NCI-H128 (cell line): ENCODE results near the gene MYO7B.

Experiments
- DNase-seq: peaks from one replicate; lab custom pipeline; 2025; ENCODE audit not compliant: unreplicated experiment; lab: John Stamatoyannopoulos, UW

Gene MYO7B

DNA sequence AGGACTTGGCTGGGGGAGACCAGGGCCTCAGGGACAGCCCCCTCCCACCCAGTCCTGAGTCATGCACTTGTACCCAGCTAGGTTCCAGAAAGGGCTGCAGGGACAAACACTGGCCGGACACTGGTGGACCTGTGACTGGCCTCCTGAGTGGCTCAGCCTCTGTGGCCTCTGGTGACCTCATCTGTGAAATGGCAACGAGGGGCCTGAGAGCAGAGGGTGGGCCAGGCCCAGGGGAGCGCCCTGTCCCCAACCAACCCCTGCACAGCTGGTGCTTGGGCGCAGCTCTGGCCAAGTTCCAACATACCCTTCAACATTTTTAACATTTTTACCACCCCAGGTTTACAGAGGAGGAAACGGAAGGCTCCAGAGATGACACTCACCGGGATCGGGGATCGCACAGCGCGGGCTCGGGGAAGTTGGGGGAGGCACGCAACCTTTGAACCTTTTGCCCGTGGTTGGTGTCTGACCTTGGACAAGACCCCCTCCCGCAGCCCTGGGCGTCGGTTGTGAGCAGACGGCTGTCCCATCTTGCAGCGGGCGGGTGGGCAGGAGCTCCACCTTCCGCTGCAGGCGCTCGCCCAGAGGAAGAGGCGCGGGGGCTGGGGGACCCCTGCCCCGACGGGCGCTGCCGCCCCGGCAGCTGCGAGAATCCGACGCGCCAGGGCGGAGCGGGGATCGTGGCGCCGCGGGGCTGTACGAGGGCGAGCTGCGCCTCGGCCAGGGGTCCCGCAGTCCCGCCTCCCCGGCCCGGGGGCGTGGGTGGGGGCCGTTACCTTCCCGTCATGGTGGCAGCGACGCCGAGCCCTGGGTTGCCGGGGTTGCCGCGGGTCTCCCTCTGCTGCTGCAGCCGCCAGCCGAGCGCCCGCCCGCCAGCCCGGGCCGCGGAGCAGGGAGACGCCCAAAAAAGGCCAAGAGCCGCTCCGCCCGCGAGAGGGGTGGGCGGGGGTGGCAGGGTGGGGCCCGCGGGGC is 139.0 kb downstream of the MYO7B start:
- DNase-seq, result no peak

DNA sequence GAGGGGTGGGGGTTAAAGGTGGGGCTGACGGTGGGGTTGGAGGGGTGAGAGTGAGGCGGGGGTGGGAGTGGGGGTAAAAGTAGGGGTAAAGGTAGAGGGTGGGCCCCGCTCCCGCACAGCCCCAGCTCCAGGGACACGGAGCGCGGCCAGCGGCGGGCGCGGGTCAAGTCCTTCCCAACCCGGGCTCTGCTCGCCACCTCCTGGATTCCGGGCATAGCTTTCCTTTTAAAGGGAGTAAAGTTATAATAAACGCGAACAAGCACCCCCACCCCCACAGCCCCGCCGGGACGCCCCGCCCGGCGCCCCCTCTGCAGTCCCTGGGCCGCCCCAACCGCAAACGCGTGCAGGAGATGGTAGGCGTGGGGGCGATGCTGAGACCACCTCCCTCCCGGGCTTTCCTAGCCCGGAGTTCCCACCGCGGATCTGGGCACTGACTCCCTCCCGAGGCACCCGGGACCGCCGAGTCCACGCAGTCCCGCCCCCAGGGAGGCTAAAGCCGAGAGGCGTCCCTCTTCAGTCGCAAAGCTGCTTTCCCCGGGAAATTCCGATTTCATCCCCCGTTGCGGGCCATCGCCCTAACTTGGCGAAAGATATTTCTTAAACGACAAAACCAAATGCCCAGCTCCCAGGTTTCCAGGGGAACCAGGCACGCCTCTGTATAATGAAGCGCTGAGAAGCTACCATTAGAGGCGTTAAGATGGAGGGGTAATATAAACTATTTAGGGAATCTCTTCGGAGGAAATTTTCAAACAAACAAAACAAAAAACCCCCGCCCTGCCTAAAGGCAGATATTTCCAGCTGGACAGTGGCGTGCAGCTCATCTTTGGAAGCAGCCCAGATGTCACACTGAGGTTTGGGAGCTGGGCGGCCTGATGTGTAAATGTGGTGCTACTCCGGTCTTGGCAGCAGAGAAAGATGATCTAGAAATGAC is 140.1 kb downstream of the MYO7B start, which contains the start of gene LIMS2:
LIMS2 (minus strand) TSS at position 200 of the 931 bp plus-strand sequence. CDS start 506 bp downstream, outside the sequence.
- DNase-seq, result no peak

DNA sequence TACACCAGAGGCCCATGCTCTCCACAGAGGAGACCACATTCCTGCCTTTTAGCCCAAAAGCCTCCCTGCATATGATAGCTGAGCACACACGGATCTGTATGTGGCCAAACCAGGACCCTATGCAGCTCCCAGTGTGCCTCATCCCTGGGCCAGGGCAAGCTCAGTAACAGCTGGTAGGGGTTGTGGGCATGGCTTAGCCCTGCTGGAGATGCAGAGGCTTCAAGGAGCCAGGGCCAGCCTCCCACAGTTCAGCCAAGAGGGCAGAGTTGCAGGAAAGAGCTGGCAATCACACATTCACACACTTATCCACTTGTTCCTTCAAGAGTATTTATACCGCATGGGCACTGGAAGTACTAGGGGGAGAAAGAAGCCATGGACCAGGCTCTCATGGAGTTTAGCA is 141.4 kb downstream of the MYO7B start:
- no peak for DNase-seq

DNA sequence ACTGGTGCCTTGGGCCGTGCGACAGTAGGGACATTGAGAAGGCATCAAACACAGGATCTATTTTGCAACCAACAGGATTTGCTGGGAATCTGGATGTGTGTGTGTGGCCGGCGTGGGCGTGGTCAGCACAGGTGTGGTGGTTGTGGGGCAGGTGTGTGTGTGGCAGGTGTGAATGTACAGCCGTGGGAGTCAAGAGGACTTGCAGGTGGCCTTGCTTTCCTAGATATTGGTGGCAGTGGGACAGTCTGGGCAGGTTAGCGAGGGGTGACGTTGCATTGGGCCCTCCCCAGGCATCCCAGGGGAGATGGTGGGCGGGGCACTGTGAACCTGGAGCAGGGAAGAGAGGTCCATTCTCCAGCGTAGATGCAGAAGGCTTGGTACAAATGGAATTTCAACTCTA is 143.0 kb downstream of the MYO7B start:
- DNase-seq, result no peak

DNA sequence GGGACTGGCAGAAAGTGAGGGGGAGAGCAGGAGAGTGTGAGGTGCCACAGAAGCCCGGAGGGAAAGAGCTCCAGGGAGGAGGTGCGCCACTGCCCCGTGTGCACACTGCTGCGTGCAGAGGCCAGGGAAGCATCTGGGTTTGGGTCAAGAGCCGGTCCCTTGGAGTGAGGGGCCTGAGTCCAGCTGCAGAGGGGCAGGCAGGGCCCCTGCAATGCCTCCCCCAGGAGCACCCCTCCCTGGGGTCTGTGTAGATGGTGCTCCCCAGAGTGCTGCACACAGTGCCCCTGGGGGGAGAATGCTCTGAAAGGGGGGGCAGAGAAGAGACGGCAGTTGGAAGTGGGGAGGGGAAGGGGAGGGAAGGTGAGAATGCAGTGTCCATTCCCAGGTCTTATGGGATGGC is 143.5 kb downstream of the MYO7B start:
- no peak for DNase-seq

DNA sequence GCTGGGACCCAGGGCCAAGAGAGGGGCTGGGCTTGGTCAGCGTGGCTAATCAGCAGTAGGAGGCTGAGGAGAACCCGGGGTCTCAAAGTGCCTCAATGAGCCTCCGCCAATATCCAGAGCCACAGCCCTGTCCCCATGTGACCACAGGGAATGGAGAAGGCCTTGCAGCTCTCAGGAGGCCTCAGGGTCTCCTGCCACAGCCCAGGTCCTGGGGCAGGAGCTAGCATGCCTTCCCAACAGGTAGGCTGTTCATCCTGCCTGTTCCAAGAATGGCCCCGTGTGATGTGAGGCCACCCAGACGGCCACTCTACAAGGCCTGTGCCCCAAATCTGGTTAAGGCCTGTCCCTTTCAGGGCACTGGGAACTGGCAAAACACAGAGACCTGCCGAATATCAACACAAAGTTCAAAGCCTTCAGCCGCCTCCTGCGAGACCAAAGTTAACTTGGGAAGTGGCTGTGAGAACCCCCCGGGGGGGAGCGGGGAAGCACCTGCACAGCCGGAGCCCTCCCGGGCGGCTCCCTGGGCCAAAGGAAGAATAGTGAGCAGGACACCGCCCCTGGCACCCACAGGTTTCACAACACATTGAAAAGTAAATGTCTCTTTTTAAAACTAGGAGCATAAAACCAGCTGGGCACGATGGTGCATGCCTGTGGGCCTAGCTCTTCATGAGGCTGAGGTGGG is 144.3 kb downstream of the MYO7B start:
- no peak for DNase-seq

DNA sequence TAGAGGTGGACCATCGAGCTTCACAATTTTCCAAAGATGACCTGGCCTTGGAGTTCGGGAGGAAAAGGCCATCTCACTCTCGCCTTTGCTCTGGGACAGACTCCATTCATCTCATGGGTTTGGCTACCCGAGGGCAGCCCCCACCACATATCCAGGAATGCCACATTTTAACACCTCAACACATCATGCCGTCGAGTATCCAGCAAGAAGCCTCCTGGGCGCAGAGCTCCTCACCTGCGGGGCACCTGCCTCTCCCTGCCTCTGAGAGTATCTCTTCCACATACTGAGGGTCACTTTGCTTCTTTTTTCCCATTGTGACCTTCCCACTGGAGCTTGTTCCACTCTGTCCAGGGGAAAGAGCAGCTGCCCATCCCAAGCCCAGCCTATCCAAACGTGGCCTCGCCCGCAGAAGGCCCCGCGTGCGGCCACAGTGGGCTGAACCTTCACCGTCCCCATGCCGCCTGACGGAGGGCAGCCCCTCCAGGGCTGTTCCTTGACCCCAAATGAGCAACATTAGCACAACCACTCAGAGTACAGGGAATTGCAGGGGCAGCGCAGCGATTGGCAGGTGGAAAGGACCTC is 145.3 kb downstream of the MYO7B start:
- DNase-seq, result no peak

DNA sequence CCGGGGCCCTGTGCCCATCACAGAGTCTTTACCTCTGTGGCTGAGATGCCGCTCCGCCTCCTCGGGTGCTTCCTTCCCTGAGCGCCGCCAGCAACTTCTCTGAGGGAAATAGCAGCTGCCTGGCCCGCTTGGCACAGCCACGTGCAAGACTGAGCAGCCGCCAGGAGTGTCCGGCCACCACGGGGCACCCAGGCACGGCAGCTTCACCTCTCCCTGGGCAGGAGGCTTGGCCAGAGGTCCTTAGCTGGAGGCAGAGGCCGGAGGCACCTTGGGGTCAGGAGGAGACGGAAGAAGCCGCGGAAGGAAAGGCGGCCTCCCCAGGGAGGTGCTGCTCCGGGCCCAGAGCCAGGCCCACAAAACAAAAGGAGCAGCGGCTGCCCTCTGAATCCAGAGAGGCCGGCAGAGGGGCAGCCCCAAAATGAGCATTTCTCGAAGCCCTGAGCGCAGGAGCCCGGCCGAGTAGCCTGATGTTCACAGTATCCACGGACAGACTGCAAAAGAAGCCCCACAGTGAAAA is 145.9 kb downstream of the MYO7B start:
- no peak for DNase-seq

DNA sequence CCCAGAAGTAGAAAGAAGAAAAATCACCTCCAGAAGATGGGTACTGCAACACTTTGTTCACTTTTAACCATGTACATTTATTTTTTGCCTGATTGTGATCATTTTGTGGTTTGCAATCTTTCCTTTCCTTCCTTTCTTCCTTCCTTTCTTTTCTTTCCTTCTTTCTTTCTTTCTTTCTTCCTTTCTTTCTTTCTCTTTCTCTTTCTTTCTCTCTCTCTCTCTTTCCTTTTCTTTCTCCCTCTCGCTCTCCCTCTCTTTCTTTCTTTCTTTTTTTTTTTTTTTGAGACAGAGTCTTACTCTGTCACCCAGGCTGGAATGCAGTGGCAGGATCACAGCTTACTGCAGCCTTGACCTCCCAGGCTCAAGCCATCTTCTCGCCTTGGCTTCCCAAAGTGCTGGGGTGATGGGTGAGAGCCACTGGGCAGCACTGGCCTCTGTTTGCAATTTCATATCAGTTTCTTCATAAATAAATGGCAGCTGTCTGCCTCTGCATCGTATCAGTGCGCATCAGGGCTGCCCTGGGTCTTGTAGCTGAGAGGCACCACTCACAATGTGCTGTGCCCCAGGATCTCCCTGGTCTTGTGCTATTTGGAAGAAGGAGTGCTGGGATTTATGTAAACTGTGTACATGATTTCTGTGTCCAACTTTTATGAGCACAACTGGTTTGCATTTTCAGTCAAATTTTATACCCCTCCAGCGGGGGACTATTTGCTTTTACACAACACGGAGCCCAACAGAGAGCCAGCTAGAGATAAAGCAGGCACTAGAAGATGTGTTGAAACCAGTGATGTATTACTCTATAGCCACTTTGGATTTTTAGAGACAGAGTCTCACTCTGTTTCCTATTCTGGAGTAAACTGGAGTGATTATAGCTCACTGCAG is 146.7 kb downstream of the MYO7B start:
- no peak for DNase-seq

DNA sequence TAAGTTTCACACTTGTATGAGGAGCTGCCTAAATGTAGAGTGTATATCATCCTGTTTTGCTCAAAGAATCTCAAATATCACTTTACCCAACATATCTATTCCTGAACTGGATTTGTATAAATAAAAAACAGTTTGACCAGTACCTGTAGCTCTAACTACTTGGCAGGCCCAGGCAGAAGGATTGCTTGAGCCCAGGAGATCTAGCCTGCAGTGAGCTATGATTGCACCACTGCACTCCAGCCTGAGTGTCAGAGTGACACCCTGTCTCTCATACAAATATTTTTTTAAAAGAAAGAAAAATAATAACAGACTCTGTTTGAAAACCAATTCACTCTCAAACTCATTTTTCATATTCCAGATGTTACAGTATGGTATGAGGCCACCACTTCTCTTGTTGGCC is 147.6 kb downstream of the MYO7B start:
- no peak for DNase-seq

DNA sequence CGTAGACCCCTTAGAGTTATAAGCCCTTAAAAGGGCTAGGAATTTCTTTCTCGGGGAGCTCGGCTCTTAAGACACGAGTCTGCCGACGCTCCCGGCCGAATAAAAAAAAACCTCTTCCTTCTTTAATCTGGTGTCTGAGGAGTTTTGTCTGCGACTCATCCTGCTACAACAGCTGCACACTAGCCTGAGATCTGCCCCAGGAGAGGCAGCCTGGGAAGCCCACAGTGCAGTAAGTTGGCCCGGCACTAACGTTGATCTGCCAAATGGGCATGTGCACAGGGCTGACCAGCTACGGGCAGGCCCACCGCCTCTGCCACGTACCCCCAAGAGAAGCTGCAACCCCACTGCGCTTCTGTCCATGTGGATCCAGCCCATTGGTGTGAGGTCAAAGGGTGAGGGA is 148.3 kb downstream of the MYO7B start:
- no peak for DNase-seq

DNA sequence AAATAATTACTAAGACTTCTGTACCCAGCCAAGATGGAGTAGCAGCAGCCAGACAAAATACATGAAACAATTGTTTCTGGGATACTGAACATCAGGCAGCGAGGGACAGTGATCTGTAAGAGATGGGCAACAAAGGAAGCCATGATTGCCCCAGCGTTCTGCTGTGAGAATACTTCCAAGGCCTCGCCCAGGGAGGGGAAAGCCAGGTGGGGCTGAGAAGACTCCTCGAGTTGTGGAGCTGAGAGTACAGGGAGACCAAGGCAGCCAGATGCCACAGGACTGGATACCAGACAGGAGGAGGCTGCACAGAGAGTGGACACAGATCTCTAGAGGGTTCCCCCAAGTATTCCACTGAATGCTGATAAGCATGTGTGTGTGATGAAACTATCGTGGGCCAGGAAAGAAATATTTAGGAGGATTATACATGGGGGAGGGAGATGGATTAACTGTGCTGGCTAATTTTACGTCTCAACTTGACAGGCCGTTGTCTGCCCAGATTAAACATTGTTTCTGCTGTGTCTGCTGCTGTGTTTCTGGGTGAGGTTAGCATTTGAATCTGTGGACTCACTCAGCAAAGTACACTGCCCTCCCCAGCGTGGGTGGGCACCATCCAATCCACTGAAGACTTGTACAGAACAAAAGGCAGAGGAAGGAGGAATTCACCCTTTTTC is 150.1 kb downstream of the MYO7B start:
- DNase-seq, result no peak
